Mesenchymal stem cell (in vitro differentiated cells and primary cell): ENCODE results near the gene UGT1A10.

Source experiments
- DNase-seq: peaks from one replicate; pipeline ENCODE4 v3.0.0-alpha.2; 2013
- H2AFZ ChIP-seq: one replicate; pipeline ENCODE4 v1.6.1; 2013; ENCODE audit warnings: low read depth, mild to moderate bottlenecking, control low read depth, inconsistent platforms, low read length, moderate library complexity
- H2AK5ac ChIP-seq: 2 replicates; pipeline ENCODE4 v1.6.1; 2013; ENCODE audit warnings: low read length, moderate library complexity, mild to moderate bottlenecking, inconsistent platforms; ENCODE audit not compliant: severe bottlenecking
- H2BK120ac ChIP-seq: one replicate; pipeline ENCODE4 v1.6.1; 2013; ENCODE audit warnings: low read depth, mild to moderate bottlenecking, inconsistent platforms, low read length, moderate library complexity
- H2BK12ac ChIP-seq, 2 experiments: one replicate each; pipeline ENCODE4 v1.6.1; 2013; ENCODE audit warnings: inconsistent platforms in 2 of 2, low read length in 2 of 2, mild to moderate bottlenecking in 2 of 2, moderate library complexity in 2 of 2, control low read depth in 1 of 2
- H2BK15ac ChIP-seq: one replicate; pipeline ENCODE4 v1.6.1; 2013; ENCODE audit warnings: mild to moderate bottlenecking, low read depth, inconsistent platforms; ENCODE audit not compliant: poor library complexity, severe bottlenecking
- H2BK5ac ChIP-seq: 2 replicates; pipeline ENCODE4 v1.6.1; 2013; ENCODE audit warnings: low read depth, mild to moderate bottlenecking, low read length, control low read depth, inconsistent platforms; ENCODE audit not compliant: poor library complexity, severe bottlenecking
- H3K14ac ChIP-seq, 2 experiments: one replicate each; pipeline ENCODE4 v1.6.1; 2013; ENCODE audit warnings: inconsistent platforms in 2 of 2, low read length in 2 of 2, control low read depth in 1 of 2, mild to moderate bottlenecking in 1 of 2, moderate library complexity in 1 of 2
- H3K18ac ChIP-seq, 2 experiments: one replicate each; pipeline ENCODE4 v1.6.1; 2013; ENCODE audit warnings: inconsistent platforms in 2 of 2, low read length in 2 of 2, control low read depth in 1 of 2, low read depth in 1 of 2, mild to moderate bottlenecking in 1 of 2
- H3K23ac ChIP-seq, 2 experiments: one replicate each; pipeline ENCODE4 v1.6.1; 2013; ENCODE audit warnings: inconsistent platforms in 2 of 2, low read length in 2 of 2, mild to moderate bottlenecking in 2 of 2, moderate library complexity in 2 of 2, control low read depth in 1 of 2
- H3K27ac ChIP-seq: 2 replicates; pipeline ENCODE4 v1.5.1; 2013; ENCODE audit warnings: mild to moderate bottlenecking, moderate library complexity, low read length, control low read depth, inconsistent platforms; ENCODE audit not compliant: poor library complexity, severe bottlenecking
- H3K27me3 ChIP-seq, 2 experiments: 2 replicates each; pipeline versions ENCODE4 v1.6.1 to v1.7.0; 2013; ENCODE audit warnings: low read length in 2 of 2, mild to moderate bottlenecking in 2 of 2, moderate library complexity in 2 of 2, control low read depth in 1 of 2, inconsistent platforms in 1 of 2; ENCODE audit not compliant: control insufficient read depth in 1 of 2, insufficient read depth in 1 of 2
- H3K36me3 ChIP-seq, 2 experiments: 2 replicates each; pipeline versions ENCODE4 v1.6.1 to v1.7.0; 2013; ENCODE audit warnings: low read length in 2 of 2, control low read depth in 1 of 2, inconsistent platforms in 1 of 2, low read depth in 1 of 2, mild to moderate bottlenecking in 1 of 2; ENCODE audit not compliant: insufficient read depth in 2 of 2, control insufficient read depth in 1 of 2
- H3K4ac ChIP-seq, 2 experiments: one replicate each; pipeline ENCODE4 v1.6.1; 2013; ENCODE audit warnings: inconsistent platforms in 2 of 2, low read length in 2 of 2, mild to moderate bottlenecking in 2 of 2, moderate library complexity in 2 of 2, control low read depth in 1 of 2, low read depth in 1 of 2
- H3K4me1 ChIP-seq: 2 replicates; pipeline ENCODE4 v1.6.1; 2013; ENCODE audit warnings: low read depth, low read length, control low read depth; ENCODE audit not compliant: control insufficient read depth, insufficient read depth
- H3K4me2 ChIP-seq: 2 replicates; pipeline ENCODE4 v1.6.1; 2013; ENCODE audit warnings: low read length, mild to moderate bottlenecking, inconsistent platforms; ENCODE audit not compliant: poor library complexity, severe bottlenecking
- H3K4me3 ChIP-seq, 2 experiments: 2 replicates each; pipeline versions ENCODE4 v1.5.1 to v1.7.0; 2013; ENCODE audit warnings: low read length in 2 of 2, mild to moderate bottlenecking in 2 of 2, control low read depth in 1 of 2, low read depth in 1 of 2; ENCODE audit not compliant: insufficient read depth in 1 of 2
- H3K79me1 ChIP-seq: replicated peaks from 2 replicates; pipeline ENCODE4 v1.6.1; 2013; ENCODE audit warnings: mild to moderate bottlenecking, control low read depth, low read length, inconsistent platforms; ENCODE audit not compliant: poor library complexity, severe bottlenecking
- H3K9ac ChIP-seq: 2 replicates; pipeline ENCODE4 v1.7.0; 2013; ENCODE audit warnings: mild to moderate bottlenecking, low read length, moderate library complexity
- H3K9me3 ChIP-seq: 2 replicates; pipeline ENCODE4 v1.7.0; 2013; ENCODE audit warnings: mild to moderate bottlenecking, low read length; ENCODE audit not compliant: control insufficient read depth
- H4K8ac ChIP-seq: one replicate; pipeline ENCODE4 v1.6.1; 2013; ENCODE audit warnings: inconsistent platforms, mild to moderate bottlenecking, low read length, moderate library complexity
- H4K91ac ChIP-seq: one replicate; pipeline ENCODE4 v1.6.1; 2013; ENCODE audit warnings: mild to moderate bottlenecking, low read length, inconsistent platforms
- WGBS: methylation state at CpG from one replicate; pipeline ENCODE4 v1.1.7; 2013; ENCODE audit warnings: mixed read lengths; 5-methylcytosine and 5-hydroxymethylcytosine counted together

The UGT1A10 gene

DNA sequence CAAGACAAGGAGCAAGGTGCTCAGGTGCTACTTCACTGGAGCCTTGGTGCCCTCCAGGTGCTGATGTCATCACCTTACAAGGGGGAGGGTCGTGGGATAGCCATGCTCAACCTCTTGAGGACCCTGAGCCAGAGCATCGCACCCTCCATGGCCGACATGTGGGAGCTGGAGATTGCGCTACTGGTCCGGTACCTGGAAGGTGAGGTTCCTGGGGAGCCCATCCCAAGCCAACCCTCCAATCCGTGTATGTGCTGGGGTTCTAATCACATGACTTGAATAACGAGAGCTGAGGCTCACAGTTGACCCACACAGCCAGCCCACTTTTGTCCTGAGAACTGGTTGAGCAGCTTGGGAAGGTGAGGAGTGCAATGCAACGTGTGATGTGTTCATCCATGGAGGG, 167.7 kb downstream of the UGT1A10 start:
- H3K27me3 ChIP-seq: peaks cover 46 to 60% of the 10 kb centered on the region in 2 experiments
- no peak overlapping the region for H2BK15ac ChIP-seq
- H3K27ac ChIP-seq: no peak overlapping the region
- no peaks in the 10 kb centered on the region for H3K36me3 ChIP-seq
- H3K4me2 ChIP-seq: no peak overlapping the region
- H2BK5ac ChIP-seq: no peak overlapping the region
- no peaks in the 10 kb centered on the region for H3K79me1 ChIP-seq
- H2AFZ ChIP-seq: no peak overlapping the region
- no peak for DNase-seq
- no peak overlapping the region for H3K23ac ChIP-seq
- H3K18ac ChIP-seq: no peak overlapping the region
- H3K9me3 ChIP-seq: no peaks in the 10 kb centered on the region
- no peak overlapping the region for H2BK120ac ChIP-seq
- H3K4me3 ChIP-seq: no peak overlapping the region
- no peak overlapping the region for H3K4ac ChIP-seq
- WGBS: 64% methylated on average over 8 of the region's 8 CpGs
- H4K8ac ChIP-seq: no peak overlapping the region
- no peaks in the 10 kb centered on the region for H3K4me1 ChIP-seq
- H2BK12ac ChIP-seq: no peak overlapping the region
- H3K14ac ChIP-seq: no peak overlapping the region
- H3K9ac ChIP-seq: no peak overlapping the region
- no peak overlapping the region for H2AK5ac ChIP-seq
- no peak overlapping the region for H4K91ac ChIP-seq

DNA sequence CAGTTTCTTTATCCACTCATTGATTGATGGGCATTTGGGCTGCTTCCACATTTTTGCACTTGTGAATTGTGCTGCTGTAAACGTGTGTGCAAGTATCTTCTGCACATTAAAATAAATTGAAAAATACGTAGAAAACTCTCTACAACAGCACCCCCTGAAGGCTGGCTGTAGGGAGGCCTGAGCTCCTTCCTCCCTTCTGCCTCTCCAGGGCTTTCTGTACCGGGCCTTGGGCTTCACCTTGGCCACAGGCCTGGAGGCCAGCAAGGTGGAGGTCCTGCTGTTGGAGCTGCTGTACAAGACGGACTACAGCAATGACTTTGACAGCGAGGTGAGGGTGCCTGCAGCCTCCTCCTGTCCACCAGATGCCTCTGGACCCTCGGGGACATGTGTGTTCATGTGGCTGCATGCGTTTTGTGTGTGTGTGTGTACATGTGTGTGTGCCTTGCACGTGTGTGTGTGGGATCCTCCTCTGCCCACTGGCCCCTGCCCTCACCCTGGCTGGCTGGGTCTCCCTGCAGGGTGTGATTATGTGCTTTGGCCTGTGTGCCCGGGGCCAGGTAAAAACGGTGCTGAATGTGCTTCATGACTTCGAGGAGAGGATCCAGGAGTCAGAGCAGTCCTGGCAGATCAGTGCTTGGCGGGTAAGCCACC, 171.1 kb downstream of the UGT1A10 start:
- no peak overlapping the region for H2AFZ ChIP-seq
- no peak overlapping the region for H3K14ac ChIP-seq
- H3K27me3 ChIP-seq: peaks cover 59 to 69% of the 10 kb centered on the region in 2 experiments
- WGBS: 81% methylated on average over 12 of the region's 12 CpGs
- H3K27ac ChIP-seq: no peak overlapping the region
- no peaks in the 10 kb centered on the region for H3K79me1 ChIP-seq
- H2BK120ac ChIP-seq: no peak overlapping the region
- H3K23ac ChIP-seq: no peak overlapping the region
- H3K4me1 ChIP-seq: no peaks in the 10 kb centered on the region
- H3K4me2 ChIP-seq: no peak overlapping the region
- no peak overlapping the region for H4K91ac ChIP-seq
- peaks cover 0 to 3% of the 10 kb centered on the region in 2 experiments for H3K36me3 ChIP-seq
- H3K9ac ChIP-seq: no peak overlapping the region
- H2AK5ac ChIP-seq: no peak overlapping the region
- no peak overlapping the region for H3K4ac ChIP-seq
- no peak overlapping the region for H2BK12ac ChIP-seq
- H2BK5ac ChIP-seq: no peak overlapping the region
- no peak overlapping the region for H3K4me3 ChIP-seq
- H2BK15ac ChIP-seq: no peak overlapping the region
- no peaks in the 10 kb centered on the region for H3K9me3 ChIP-seq
- no peak overlapping the region for H4K8ac ChIP-seq
- DNase-seq: no peak
- no peak overlapping the region for H3K18ac ChIP-seq

DNA sequence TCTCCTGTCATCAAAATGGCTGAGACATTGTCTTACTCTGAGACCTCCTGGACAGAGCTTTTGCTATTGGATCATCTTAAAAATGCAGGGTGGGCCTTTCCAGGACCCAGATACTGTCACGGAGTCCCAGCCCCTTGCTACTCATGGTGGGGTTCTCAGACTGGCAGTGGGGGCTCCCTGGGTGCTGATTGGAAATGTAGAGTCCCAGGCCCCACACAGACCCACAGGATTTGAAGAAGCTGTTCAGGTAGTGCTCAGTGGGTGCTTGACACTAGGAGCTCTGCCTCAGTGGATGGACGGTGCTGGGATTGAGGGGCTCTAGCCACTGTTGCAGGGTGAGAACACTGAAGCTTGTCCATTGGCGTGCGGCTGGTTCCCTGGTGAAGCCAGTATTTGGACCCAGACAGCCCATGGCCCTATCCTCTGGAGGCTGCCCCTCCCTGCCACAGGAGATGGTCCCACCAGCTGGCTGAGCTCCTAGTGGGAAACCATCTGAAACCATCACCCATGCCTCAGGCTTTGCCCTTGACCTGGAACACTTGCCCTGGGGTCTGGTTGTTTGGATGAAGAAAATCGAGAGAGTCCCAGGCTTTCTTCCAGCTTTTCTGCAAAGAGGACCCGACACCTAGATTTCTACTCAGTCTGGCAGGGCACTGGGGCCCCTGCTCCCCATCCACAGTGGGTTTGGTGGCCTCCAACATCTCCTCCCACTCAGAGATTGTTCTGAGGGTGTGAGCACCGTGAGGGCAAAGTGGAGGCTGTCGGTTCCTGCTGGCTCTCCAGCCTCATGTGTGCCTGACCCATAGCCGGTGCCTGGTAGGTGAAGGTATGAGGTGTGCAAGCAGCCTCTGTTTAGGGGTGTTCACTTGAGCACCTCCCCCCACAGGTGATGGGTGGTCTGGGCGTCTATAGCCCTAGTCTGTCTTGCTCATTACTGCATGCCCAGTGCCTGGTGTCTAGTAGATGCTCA, 172.0 kb downstream of the UGT1A10 start:
- Histone ChIP-seq H3K4me3 (no peak overlapping the region), H3K4ac (no peak overlapping the region), H4K91ac (no peak overlapping the region), H2AK5ac (no peak overlapping the region), H3K18ac (no peak overlapping the region), H3K27ac (no peak overlapping the region), H2BK120ac (no peak overlapping the region), H2BK5ac (no peak overlapping the region), H2BK15ac (no peak overlapping the region), H3K27me3 (peaks cover 54 to 68% of the 10 kb centered on the region in 2 experiments), H3K14ac (no peak overlapping the region), H2BK12ac (no peak overlapping the region), H3K4me1 (no peaks in the 10 kb centered on the region), H3K9me3 (no peaks in the 10 kb centered on the region), H3K9ac (no peak overlapping the region), H2AFZ (no peak overlapping the region), H3K4me2 (no peak overlapping the region), H3K23ac (no peak overlapping the region), H3K36me3 (peaks cover 0 to 3% of the 10 kb centered on the region in 2 experiments), H3K79me1 (no peaks in the 10 kb centered on the region), H4K8ac (no peak overlapping the region)
- 67% methylated on average over 10 of the region's 10 CpGs for WGBS
- no peak for DNase-seq

DNA sequence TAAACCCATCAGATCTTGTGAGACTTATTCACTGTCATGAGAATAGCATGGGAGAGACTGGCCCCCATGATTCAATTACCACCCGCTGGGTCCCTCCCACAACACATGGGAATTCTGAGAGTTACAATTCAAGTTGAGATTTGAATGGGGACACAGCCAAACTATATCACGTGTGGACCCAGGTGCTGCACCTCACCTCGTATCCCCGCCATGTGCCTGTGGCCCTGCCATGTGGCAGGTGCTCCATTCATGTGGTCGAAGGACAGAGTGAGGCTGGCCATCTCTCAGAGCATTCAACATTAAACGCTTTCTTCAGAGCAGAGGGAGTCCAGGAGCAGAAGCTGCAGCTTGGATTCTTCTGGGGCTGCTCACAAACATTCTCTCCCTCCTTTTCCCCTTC, 174.1 kb downstream of the UGT1A10 start:
- Histone ChIP-seq H3K4ac (no peak overlapping the region), H2BK5ac (no peak overlapping the region), H3K9me3 (no peaks in the 10 kb centered on the region), H3K27ac (no peak overlapping the region), H3K14ac (no peak overlapping the region), H3K23ac (no peak overlapping the region), H4K8ac (no peak overlapping the region), H3K36me3 (peaks cover 0 to 3% of the 10 kb centered on the region in 2 experiments), H2BK120ac (no peak overlapping the region), H3K18ac (no peak overlapping the region), H2AK5ac (no peak overlapping the region), H2BK12ac (no peak overlapping the region), H3K79me1 (no peaks in the 10 kb centered on the region), H3K9ac (no peak overlapping the region), H3K4me3 (no peak overlapping the region), H3K4me1 (no peaks in the 10 kb centered on the region), H2BK15ac (no peak overlapping the region), H2AFZ (no peak overlapping the region), H3K27me3 (peaks cover 34 to 63% of the 10 kb centered on the region in 2 experiments), H3K4me2 (no peak overlapping the region), H4K91ac (no peak overlapping the region)
- DNase-seq: no peak
- 74% methylated on average over 6 of the region's 6 CpGs for WGBS
